HL-60/S4 treated with retinoic acid at 250 ng/mL for 4 days and 3 days (cell line): ENCODE data around the gene MARK2.
"Not testable (repeated sequence)": the region's sequence is repeated elsewhere in the genome, so short reads cannot be mapped to it uniquely, and the experiment has no call there.

Source experiments
- in situ Hi-C: fragments of 300-500 bp; cut with MboI; formaldehyde crosslinking; loops from 2 replicates; pipeline ENCODE4 v1.7.0; 2022; ENCODE audit warnings: low sequenced_read_pairs

MARK2 gene

DNA sequence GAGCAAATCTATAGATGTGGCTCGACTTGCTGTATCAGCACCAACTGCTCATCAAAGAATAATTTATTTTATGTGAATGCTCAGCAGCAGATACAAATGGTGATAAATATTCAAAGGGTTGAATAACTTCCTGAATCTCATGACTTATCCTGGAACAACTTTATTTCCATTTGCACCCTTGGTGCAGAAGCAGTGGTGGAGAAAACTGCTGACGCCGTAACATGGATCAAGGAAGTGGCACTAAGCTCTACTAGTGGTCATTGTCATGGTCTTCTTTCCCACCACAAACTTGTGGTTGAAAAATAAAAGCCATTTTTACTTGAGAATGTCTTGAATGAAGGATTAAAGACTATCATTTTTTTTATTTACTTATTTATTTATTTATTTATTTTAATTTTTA is 14.6 kb downstream of the MARK2 start:
- in situ Hi-C loops = no loop called here

DNA sequence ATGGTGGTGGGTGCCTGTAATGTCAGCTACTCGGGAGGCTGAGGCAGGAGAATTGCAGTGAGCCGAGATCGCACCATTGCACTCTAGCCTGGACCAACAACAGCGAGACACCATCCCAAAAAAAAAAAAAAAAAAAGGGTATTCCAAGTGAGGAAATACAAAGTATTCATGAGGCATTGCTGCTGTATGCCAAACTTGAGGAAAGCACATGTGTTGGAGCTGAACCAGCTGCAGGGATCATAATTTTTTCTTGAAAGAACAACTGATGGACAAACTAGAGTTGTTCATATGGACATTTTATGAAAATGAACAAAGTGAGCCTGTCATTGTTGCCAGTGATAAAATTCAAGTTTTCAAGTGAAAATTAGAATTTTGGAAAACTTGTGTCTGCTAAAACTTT is 15.8 kb downstream of the MARK2 start:
- in situ Hi-C loops = no loop called here

DNA sequence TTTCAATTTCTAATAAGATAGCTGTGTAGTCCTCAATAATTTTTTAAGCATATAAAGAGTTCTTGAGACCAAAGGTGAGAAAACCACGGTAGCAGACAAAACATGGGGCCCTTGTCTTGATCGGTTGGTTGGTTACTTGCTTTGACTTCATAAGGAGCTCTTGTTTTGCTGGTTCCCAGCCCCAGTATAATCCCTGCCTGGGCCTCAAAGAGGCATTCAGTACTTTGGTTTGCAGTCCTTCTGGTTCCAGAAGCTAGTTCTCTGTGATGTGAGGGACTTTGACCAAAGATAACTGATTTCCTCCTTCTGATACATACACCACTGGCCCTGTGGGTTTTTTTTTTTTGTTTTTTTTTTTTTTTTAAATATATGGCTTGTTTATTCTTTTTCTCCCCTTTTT is 17.1 kb downstream of the MARK2 start:
- in situ Hi-C loops = no loop called here

DNA sequence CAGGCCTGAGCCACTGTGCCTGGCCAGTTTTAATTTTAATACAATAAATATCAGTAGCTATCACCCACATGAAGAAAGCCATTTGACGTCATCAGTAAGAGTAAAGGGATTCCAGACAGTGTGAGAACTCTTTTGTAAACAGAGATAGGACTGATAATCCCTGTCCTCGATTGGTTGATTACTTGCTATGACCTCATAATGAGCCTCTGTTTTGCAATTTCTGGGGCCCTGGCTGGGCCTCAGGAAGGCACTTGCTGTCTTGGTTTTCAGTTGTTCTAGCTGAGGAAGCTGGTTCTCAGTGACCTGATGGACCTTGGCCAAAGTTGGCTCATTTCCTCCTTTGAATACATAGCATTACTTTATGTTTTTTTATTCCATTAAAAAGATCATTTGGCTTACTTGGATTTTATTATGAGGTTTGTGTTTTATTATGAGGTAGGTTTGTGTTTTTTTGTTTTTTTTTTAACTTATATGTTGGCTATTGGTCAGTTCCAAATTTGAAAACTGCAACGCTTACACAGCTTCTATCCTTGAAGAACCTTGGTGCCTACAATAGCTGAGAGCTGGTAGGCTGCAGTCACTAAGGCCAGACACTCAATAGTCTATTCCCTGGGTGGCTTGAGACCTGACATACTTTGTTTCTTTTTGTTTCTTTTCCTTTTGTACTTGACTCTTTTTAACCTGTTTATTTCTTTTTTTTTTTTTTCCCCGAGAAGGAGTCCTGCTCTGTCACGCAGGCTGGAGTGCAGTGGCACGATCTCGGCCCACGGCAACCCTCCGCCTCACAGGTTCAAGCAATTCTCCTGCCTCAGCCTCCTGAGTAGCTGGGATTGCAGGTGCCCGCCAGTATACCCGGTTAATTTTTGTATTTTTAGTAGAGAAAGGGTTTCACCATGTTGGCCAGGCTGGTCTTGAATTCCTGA is 20.0 kb downstream of the MARK2 start:
- in situ Hi-C loops = no loop called here

DNA sequence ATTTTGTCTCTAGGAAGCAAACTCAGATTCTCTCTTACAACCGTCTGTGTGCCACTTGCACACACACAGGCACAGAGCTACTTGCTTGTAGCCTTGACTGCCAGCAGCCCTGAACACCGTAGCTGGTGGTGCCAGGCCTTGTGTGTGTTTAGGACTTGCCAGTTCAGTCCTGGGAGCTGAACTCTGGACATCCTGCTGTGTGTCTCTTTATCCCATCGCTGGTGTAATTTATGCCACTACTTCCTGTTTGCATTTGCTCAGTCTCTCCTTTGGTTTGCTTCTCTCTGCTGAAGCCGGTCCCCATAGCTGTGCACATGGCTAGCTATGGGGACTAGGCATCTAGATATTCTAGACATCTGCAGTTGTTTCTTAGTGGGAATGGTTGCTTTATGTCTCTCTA is 24.0 kb downstream of the MARK2 start:
- in situ Hi-C loops = no loop called here

DNA sequence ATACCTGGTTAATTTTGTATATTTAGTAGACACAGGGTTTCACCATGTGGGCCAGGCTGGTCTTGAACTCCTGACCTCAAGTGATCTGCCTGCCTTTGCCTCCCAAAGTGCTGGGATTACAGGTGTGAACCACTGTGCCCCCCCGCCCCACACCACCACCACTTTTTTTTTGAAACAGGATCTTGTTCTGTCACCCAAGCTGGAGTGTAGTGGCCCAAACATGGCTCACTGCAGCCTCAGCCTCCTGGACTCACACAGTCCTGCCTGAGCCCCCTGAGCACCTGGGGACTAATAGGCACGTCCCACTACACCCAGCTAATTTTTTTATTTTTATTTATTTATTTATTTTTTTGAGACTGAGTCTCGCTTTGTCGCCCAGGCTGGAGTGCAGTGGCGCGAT is 24.7 kb downstream of the MARK2 start:
- in situ Hi-C loops = not testable (repeated sequence)

DNA sequence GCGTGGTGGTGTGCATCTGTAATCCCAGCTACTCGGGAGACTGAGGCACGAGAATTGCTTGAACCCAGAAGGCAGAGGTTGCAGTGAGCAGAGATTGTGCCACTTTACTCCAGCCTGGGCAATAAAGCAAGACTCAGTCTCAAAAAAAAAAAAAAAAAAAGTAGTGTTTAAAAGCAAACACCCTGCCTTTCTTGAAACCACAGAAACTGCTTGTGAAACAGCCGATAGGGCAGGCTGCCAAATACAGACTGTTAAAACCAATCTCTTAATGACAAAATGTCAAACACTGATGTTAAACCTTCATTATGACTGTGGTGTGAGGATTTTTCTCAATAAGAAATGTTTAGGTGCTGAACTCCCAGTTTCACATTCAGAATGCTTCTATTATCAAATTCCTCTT is 27.3 kb downstream of the MARK2 start:
- in situ Hi-C loops = no loop called here

DNA sequence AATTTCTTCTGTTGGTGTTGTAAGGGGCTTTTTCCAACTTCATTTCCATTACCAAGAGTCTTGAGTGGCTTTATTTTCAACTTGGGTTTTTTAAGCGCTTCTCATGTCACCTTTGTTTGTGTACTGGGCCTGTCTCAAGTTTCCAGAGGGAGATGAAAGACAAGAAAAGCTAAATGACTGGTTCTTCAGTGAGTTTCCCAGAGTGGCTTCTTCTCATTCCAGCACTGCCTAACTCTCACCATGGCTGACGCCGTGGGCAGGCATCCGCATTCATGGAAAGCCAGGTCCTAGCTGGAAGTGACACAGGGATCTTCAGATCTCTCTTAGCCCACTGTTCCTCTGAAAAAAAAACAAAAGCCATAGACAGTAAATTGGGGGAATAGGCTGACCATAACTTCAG is 28.6 kb downstream of the MARK2 start:
- in situ Hi-C loops = no loop called here

DNA sequence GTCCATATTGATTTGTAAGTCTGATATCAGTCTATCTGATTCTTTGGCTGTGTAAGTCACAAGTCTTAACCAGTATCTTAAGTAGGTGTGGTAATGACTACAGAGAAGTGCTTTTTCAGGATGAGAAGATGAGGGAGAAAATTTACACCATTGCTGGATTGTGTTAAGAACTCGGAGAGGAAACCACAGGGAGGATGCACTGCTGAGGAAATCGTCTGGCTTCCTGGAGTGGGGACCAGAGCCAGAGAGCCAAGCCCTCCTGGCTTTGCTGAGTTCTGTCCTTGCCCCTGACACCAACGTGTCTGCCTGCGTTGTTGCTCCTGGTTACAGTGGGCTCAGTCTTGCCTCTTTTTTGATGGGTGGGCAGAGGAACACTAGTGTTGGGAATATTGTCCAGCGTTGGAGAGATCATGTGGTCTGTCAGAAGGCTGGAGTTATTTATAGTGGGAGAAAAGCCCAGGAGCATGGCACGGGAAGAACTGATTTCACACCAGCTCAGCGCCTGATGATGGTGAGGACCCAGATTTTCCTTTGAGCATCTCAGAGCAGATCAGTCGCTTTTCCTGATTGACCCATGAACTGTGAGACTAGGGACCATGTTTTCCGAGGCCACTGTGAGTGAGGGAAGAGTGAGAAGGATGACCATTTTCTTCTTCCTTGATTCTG is 29.6 kb downstream of the MARK2 start:
- in situ Hi-C loops = no loop called here

DNA sequence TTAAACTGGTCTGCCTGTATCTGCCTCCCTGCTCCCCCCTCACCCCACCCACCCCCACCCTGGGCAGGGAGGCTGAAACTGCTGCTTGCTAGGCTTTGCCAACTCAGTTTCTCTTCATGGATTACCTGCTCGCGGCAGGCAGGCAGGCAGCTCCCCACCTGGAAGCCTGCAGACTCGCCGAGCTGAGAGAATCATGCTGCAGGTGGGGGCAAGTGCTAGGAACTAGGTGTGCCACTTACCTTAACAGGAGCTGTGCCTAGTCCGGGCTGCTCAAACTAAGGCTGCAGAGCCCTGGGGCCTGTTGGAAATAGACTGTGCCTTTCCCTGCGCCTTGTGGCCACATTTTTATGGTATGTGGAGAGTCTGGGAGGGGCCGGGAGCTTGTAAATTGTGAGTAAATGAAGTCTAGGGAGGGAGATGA is 30.3 kb downstream of the MARK2 start:
- in situ Hi-C loops = no loop called here

DNA sequence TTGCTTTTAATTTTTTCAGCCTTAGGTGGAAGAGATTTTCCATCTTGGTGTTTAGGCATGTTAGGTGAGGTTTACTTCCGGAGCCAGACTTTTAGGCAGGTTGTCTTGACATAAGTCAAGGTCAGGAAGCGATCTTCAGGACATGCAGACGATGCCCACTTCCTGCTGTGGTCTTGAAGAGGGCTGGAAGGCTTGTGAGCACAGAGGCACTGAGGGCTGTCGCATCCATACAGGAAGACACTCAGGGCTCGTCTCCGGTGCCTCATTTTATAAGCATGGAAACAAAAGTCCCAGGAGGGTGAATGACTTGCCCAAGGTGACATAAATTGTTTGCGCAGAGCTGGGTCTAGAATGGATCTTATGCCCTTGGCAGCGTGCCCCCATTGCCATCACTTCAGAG is 30.8 kb downstream of the MARK2 start:
- in situ Hi-C loops = no loop called here

DNA sequence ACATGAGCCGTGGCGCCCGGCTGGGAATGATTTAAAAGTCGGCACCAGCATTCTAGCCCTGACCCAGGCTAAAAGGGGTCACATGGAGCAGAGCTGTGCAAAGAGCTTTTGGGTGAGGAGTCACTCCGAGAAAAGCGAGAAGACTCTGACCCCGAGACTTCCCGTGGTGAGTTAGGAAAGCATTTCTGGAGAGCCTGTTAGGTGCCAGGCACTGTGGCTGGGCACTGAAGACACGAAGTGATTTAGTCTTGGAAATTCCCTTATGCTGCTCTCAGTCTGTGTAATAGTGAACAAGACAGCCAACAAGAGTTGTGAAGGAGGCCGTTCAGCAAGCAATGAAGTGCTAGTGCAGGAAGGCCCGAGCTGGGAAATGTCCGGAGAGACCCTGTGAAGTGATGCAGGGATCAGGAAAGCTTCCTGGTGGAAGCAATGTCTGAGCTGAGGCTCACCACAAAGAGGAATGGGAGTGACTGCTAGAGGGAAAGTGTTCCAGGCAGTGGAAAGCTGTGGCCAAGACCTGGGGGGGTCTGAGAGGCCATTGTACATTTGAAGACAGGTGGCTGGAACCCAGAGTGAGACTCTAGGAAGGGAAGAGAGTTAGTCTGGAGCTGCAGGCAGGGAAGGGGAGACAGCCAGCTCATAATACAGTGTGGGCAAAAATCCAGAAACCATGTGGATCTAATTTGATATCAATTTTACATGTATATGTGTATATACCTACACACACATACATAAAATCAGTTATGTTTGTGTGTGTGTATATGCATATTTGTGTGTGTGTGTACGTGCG is 31.6 kb downstream of the MARK2 start:
- in situ Hi-C loops = no loop called here

DNA sequence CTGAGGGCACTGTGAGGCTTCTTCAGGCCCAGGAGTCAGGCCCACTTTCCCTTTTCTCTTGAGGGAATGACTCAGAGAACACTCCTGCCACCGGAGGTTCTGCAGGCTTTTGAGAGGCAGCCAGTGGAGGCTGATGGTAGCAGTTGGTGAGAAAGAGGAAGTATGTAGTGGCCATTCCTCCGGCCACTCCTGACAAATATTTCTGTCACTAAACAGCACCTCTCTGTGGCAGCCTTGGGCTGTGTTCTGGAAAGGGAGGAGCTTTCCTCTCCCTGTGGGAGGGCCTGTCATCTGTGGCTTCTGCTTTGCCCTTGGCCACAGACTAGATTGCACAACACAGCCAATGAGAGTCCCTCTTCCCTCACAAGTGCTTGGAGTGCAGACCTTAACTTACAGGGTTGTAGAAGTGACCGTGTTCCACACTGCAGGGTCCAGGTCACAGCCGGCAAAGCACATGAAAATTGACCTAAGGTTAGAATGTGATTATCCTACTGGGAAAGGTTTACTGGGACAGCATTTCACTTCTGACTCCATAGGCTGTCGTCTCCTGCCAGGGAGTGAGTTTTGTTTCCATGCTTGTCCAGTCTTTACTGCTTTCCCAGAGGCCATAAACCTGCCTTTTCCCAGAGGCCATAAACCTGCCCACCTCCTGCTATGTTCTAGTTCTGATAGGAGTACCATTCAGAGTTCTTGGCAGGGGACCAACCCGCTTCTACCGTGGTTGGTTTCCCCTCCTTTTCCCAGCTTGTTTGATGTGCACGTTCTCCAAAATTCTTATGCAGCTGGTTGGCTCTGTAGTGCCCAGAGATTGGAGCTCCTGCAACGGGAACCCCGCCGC is 33.3 kb downstream of the MARK2 start:
- in situ Hi-C loops = no loop called here

DNA sequence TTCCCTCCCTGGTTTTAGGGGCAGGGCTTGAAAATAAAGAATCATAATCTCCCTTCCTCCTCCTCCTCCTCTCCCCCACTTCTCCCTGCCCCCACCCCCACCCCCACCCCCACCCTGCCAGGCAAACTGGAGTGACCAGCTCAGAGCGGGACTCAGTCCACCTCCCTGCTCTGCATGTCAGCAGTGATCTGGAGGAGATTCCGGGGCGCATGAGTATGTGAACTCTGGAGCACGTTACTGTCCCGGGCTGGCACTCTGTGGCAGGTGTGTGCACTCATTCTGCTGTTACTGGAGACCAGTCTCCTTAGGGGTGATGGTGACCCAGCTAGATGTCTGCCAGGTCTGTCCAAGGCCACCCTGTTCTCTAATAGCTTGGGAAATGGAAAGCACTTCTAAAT is 33.9 kb downstream of the MARK2 start:
- in situ Hi-C loops = no loop called here

DNA sequence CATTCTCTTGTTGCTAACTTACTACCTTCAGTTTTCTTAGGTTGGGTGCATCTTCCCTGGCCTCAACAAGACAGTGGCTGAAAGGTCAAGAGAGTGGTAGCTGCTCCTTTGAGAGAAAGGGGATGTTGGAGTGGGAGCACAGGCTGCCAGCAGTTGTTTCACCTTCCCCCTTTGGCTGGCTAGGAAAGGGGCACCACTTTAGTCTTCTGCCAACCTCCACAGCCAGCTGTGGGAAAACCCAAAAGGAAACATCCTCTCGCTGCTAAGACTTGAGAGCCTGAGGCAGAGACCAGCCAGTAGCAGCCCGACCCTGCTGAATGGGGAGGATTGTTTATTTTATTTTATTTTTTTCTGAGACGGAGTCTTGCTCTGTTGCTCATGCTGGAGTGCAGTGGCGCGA is 34.4 kb downstream of the MARK2 start:
- in situ Hi-C loops = no loop called here

DNA sequence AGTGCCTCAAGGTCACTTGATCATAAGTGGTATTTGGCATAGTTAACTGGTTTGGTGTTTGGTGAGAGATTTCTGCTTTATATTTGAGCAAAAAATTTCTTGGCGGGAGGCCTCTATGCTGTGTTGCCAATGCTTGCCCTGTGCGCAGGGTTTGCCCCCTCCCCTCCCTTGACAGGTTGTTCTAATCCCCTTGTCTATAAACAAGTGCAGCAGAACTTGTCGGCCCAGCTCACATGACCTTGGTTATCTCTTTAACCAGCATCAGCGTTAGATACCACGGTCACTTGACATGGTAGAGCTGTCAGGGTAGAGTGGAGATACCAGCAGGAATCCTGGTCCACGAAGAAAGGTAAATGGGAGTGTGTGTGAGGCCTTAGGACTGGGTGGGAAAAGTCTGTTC is 35.6 kb downstream of the MARK2 start:
- in situ Hi-C loops = no loop called here

DNA sequence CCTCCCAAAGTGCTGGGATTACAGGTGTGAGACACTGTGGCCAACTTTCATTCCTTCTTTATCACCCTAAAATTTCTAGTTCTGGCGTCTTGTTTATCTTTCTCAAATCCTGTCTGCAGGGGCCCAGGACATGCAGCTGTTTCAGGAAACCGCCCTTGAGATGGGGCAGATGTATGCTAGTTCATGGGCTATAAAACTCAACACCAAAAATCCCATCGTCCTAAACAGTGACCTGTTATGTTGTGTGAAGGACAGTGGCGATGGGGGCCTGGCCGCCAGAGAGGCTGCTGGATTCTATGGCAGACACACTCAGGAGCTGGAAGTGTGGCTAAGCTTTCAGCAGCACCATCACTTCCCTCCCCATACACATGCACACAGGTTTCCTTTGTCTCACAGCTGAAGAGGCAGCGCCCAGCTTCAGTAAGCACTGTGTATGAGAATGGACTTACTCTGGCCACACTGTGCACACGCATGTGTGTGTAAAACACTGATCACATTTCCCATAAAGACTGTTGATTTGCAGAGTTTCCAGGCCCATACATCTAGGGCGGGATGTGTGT is 36.7 kb downstream of the MARK2 start:
- in situ Hi-C loops = no loop called here

DNA sequence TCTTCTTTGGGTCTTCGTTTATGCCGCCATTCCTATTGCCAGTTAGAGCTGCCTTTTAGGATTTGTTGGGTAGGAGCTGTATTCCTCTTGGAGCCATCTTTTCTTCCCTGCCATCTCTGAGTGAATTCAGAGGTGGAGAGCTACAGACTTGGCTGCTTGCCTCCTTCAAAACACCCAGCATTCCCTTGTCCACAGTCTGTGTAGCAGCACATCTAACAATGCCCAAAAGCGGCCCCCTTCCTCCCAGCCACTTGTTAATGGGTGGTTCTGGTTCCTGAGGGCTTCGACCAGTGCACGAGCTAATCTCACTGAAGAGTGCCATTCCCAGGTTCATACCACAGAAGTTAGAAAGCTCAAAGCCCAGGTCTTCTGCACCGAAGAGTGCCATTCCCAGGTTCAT is 37.7 kb downstream of the MARK2 start:
- in situ Hi-C loops = no loop called here

DNA sequence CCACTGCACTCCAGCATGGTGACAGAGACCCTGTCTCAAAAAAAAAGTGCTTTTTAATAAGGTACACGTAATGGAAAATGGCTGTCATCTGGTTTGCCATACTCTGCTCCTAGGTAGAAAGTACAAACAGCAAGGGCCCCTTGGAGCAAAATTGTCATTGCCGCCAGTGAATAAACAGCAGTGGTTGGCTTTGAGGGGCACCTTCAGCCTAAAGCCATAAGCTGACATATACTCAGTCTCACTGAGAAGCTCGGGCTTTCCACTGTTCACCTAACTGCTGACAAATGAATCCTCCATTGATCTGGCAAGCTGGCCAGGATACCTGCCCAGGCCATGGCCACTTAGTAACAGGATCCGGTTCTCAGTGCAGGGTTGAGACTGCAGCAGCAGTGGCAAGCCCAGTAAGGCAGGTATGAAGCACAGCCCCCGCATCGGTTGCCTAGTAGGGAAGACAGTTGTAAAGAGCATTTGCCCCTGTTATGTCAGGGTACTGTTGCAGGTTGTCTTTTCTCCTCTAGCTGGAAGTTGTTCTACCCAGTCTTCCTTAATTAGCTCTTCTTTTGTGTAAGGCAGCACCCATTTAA is 38.8 kb downstream of the MARK2 start:
- in situ Hi-C loops = no loop called here
